Measurements from ENCODE around the gene GDI2.
A peak's percentile ranks its signal among the peaks of the same experiment; 100 is the strongest.
"Not testable (repeated sequence)": the region's sequence is repeated elsewhere in the genome, so short reads cannot be mapped to it uniquely, and the experiment has no call there.

GDI2 gene

GRCh38 chr10:5813341-5814109 lies at the start of gene GDI2:
Gene GDI2 (minus strand): TSS chr10:5813434. CDS start chr10:5813258, 176 bp downstream.
- Histone ChIP-seq H3K36me3 (ENCODE audit: insufficient read depth, low read length) (no peaks in the 10 kb centered on the region; the same call in 1 of the 2 replicates), H3K9ac (ENCODE audit: low read depth, low read length) (peak within 1 kb of the TSS; percentile 96), H3K4me1 (ENCODE audit: insufficient read depth, low read length) (peaks cover 5% of the 10 kb centered on the region; the same call in 1 of the 2 replicates), H3K9me3 (ENCODE audit: control insufficient read depth, insufficient read depth, low read length) (no peaks in the 10 kb centered on the region)

DNA sequence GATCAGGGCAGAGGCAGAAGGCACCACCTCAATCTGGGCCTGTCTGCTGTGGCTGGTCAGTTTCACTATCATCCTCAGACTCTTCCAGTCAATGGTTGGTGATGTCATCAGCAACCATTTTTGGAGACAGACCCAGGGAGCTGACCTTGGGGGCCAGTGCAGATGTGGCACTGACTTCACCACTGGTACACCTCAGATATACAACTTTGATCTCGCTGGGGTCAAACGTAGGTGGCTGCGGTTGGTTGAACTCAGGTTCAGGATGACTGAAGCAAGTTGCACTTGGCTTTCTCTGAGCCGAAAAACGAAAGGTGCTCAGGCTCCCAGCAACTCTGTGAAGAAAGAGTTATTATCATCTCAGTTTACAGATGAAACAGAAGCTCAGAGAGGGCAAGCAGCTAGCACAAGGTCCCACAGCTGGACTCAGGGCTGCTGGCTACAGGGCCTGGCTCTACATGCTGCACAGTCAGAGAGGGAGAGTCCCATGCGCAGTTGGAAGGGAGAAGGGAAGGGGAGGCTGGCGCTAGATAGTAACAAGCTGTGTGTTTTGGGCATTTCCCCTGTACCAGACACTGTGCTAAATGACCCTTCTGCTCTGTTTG lies 49.2 kb upstream of the GDI2 start:
- H3K9ac ChIP-seq (ENCODE audit: low read depth, low read length) = no peak overlapping the region
- no peaks in the 10 kb centered on the region for H3K4me1 ChIP-seq (ENCODE audit: insufficient read depth, low read length)
- no peaks in the 10 kb centered on the region for H3K9me3 ChIP-seq (ENCODE audit: control insufficient read depth, insufficient read depth, low read length)
- no peaks in the 10 kb centered on the region for H3K36me3 ChIP-seq (ENCODE audit: insufficient read depth, low read length)

GRCh38 chr10:5860066-5860465 lies 46.8 kb upstream of the GDI2 start:
- Histone ChIP-seq H3K36me3 (ENCODE audit: insufficient read depth, low read length) (no peaks in the 10 kb centered on the region), H3K4me1 (ENCODE audit: insufficient read depth, low read length) (no peaks in the 10 kb centered on the region), H3K9ac (ENCODE audit: low read depth, low read length) (no peak overlapping the region), H3K9me3 (ENCODE audit: control insufficient read depth, insufficient read depth, low read length) (no peaks in the 10 kb centered on the region)

- Histone ChIP-seq H3K4me1 (ENCODE audit: insufficient read depth, low read length) (no peaks in the 10 kb centered on the region), H3K36me3 (ENCODE audit: insufficient read depth, low read length) (no peaks in the 10 kb centered on the region), H3K9ac (ENCODE audit: low read depth, low read length) (no peak overlapping the region), H3K9me3 (ENCODE audit: control insufficient read depth, insufficient read depth, low read length) (no peaks in the 10 kb centered on the region)
These were observed 45.6 kb upstream of the GDI2 start for GRCh38 chr10:5858811-5859210.

DNA sequence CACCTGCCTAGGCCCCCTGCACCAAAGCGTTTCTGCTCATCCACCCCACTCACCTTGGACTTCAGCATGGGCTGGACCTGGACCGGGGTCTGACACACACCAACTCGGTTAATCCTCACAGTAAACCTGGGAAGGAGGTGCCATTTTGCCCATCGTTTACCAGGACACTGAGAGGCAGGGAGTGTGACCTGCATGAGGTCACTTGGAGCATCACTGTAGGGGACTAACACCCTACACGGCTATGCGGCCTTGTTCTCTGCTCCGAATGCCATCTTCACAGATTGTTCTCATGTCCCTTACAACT lies 43.4 kb upstream of the GDI2 start:
- no peak overlapping the region for H3K9ac ChIP-seq (ENCODE audit: low read depth, low read length)
- no peaks in the 10 kb centered on the region for H3K4me1 ChIP-seq (ENCODE audit: insufficient read depth, low read length)
- H3K9me3 ChIP-seq (ENCODE audit: control insufficient read depth, insufficient read depth, low read length) = no peaks in the 10 kb centered on the region
- no peaks in the 10 kb centered on the region for H3K36me3 ChIP-seq (ENCODE audit: insufficient read depth, low read length)

DNA sequence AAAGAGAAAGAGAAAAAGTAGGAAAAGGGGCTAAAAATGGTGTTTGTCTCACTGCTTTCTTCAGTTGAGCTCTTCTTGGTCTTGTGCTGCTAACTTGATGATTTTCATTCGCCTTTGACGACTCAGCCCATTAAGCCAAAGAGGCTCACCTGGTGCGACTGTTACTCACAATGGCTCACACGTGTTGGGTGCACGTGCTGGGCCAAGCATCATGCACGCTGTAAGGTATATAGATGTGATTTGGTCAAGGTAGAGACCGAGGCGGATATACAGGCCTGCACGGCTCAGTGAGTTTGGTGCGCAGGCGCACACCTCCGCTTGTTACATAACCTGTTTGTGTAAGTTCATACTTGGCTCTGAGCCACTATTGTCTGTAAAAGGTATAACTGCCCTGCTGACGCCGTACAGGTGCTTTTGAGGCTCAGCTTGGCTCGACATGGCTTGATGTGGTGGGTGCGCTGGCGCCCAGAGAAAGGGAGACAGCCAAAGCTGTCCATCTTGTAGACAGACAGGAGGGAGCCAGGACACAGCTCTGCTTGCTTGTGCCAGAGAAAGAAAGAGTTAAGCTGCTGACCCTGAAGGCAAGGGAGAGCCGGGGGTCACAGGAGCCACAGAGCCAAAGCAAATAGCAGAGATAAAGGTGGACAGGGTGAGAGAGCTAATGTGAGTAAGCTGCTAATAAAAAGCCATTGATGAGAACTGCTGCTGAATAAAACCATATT lies 42.9 kb upstream of the GDI2 start:
- H3K4me1 ChIP-seq (ENCODE audit: insufficient read depth, low read length) = no peaks in the 10 kb centered on the region
- no peaks in the 10 kb centered on the region for H3K9me3 ChIP-seq (ENCODE audit: control insufficient read depth, insufficient read depth, low read length)
- H3K36me3 ChIP-seq (ENCODE audit: insufficient read depth, low read length) = no peaks in the 10 kb centered on the region
- H3K9ac ChIP-seq (ENCODE audit: low read depth, low read length) = no peak overlapping the region

GRCh38 chr10:5854131-5854475 lies 40.9 kb upstream of the GDI2 start:
- Histone ChIP-seq H3K4me1 (ENCODE audit: insufficient read depth, low read length) (no peaks in the 10 kb centered on the region), H3K36me3 (ENCODE audit: insufficient read depth, low read length) (no peaks in the 10 kb centered on the region), H3K9ac (ENCODE audit: low read depth, low read length) (no peak overlapping the region), H3K9me3 (ENCODE audit: control insufficient read depth, insufficient read depth, low read length) (no peaks in the 10 kb centered on the region)

GRCh38 chr10:5846667-5847066 lies 33.4 kb upstream of the GDI2 start:
- H3K36me3 ChIP-seq (ENCODE audit: insufficient read depth, low read length); H3K9ac ChIP-seq (ENCODE audit: low read depth, low read length); H3K9me3 ChIP-seq (ENCODE audit: control insufficient read depth, insufficient read depth, low read length); H3K4me1 ChIP-seq (ENCODE audit: insufficient read depth, low read length): not testable (repeated sequence)

DNA sequence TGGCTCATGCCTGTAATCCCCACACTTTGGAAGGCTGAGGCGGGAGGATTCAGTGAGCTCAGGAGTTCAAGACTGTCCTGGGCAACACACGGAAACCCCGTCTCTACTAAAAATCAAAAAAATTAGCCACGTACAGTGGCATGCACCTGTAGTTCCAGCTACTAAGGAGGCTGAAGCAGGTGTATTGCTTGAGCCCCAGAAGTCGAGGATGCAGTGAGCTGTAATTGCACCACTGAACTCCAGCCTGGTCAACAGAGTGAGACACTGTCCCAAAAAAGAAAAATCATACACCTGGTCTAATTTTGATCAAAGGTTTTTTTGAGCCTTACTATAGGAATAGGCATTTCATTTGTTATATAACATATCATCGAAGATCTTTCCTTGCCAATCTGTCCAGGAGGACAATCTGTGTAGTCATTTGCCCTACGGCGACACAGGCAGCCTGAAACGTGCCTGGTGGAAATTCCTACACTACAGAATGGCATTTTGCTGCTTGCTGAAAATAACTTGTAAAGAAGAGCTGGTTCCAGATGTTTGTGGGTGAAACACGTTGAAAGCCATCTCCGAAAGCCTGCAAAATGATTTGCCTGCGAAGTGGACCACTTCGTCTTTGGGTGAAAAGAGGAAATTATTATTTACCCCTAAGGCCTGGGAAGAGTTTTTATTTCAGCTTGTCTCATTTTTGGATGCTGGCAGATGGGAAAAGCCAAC lies 31.3 kb upstream of the GDI2 start:
- no peaks in the 10 kb centered on the region for H3K9me3 ChIP-seq (ENCODE audit: control insufficient read depth, insufficient read depth, low read length)
- no peaks in the 10 kb centered on the region for H3K36me3 ChIP-seq (ENCODE audit: insufficient read depth, low read length)
- no peaks in the 10 kb centered on the region for H3K4me1 ChIP-seq (ENCODE audit: insufficient read depth, low read length)
- no peak overlapping the region for H3K9ac ChIP-seq (ENCODE audit: low read depth, low read length)

GRCh38 chr10:5843686-5844344 lies 30.6 kb upstream of the GDI2 start:
- no peaks in the 10 kb centered on the region for H3K9me3 ChIP-seq (ENCODE audit: control insufficient read depth, insufficient read depth, low read length)
- no peaks in the 10 kb centered on the region for H3K36me3 ChIP-seq (ENCODE audit: insufficient read depth, low read length)
- no peak overlapping the region for H3K9ac ChIP-seq (ENCODE audit: low read depth, low read length)
- H3K4me1 ChIP-seq (ENCODE audit: insufficient read depth, low read length) = no peaks in the 10 kb centered on the region

DNA sequence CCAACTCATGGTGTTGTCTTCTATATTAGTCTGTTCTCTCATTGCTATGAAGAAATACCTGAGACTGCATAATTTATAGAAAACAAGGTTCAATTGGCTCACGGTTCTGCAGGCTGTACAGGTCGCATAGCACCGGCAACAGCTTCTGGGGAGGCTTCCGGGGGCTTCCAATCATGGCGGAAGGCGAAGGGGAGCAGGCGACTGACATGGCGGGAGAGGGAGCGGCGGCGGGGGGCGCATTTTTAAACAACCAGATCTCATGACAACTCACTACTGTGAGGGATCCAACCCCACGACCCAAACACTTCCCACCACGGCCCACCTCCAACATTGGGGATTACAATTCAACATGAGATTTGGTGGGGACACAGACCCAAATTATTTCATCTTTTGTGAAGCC lies 28.7 kb upstream of the GDI2 start:
- Histone ChIP-seq H3K9me3 (ENCODE audit: control insufficient read depth, insufficient read depth, low read length) (no peaks in the 10 kb centered on the region), H3K4me1 (ENCODE audit: insufficient read depth, low read length) (no peaks in the 10 kb centered on the region), H3K9ac (ENCODE audit: low read depth, low read length) (no peak overlapping the region), H3K36me3 (ENCODE audit: insufficient read depth, low read length) (no peaks in the 10 kb centered on the region)

GRCh38 chr10:5840314-5841307 lies 27.4 kb upstream of the GDI2 start:
- Histone ChIP-seq H3K4me1 (ENCODE audit: insufficient read depth, low read length) (no peaks in the 10 kb centered on the region), H3K9me3 (ENCODE audit: control insufficient read depth, insufficient read depth, low read length) (no peaks in the 10 kb centered on the region), H3K9ac (ENCODE audit: low read depth, low read length) (no peak overlapping the region), H3K36me3 (ENCODE audit: insufficient read depth, low read length) (no peaks in the 10 kb centered on the region)

DNA sequence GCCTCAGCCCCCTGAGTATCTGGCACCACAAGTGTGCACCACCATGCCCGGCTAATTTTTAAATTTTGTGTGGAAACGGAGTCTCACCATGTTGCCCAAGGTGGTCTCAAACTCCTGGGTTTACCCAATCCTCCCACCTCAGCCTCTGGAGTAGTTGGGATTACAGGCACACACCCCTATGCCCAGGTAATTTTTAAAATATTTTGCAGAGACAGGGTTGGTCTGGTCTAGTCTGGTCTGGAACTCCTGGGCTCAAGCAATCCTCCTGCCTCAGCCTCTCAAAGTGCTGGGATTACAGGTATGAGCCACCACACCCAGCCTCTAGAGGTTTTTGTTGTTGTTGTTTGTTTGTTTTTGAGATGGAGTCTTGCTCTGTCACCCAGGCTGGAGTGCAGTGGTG lies 22.9 kb upstream of the GDI2 start:
- not testable (repeated sequence) for H3K4me1 ChIP-seq (ENCODE audit: insufficient read depth, low read length); H3K9ac ChIP-seq (ENCODE audit: low read depth, low read length); H3K9me3 ChIP-seq (ENCODE audit: control insufficient read depth, insufficient read depth, low read length); H3K36me3 ChIP-seq (ENCODE audit: insufficient read depth, low read length)
